GM12878 (cell line): ENCODE results near the gene DTD1. TPM values are rescaled to one million over a fixed set of nuclear protein-coding genes. Genes with fewer than 3 reads are reported as not detected.

ENCODE experiments used
- ATAC-seq: fragments of 200-7000 bp; cut with Tn5 transposase; 3 replicates; pipeline ENCODE4 v1.9.1; 2020; ENCODE audit warnings: mild to moderate bottlenecking, moderate library complexity
- BruUV-seq: library from RNA; stranded (reverse); fragments of 400-500 nt; replicated peaks from 2 replicates; lab custom pipeline; 2021; lab: Mats Ljungman, UMichigan
- CTCF ChIA-PET: fragments of 300-600 bp; sonication (Branson Sonifier 250); formaldehyde crosslinking; extraction: SDS; loops from one replicate; lab custom pipeline; 2021; ENCODE audit warnings: inconsistent platforms; lab: Yijun Ruan, JAX
- POLR2A ChIA-PET: fragments of 350-600 bp; formaldehyde crosslinking; extraction: SDS; loops from one replicate; lab custom pipeline; 2021; ENCODE audit warnings: inconsistent platforms; lab: Charles Lee
- RAD21 ChIA-PET: fragments of 300-600 bp; sonication (Branson Sonifier 250); formaldehyde crosslinking; loops from one replicate; lab custom pipeline; 2023; ENCODE audit warnings: antibody characterized with exemption; ENCODE audit not compliant: unreplicated experiment; lab: Charles Lee
- SMC1A ChIA-PET: fragments of 300-600 bp; sonication (Branson Sonifier 250); formaldehyde crosslinking; loops from one replicate; lab custom pipeline; 2023; ENCODE audit not compliant: unreplicated experiment, uncharacterized antibody; lab: Charles Lee
- DNase-seq: peaks from one replicate; pipeline ENCODE4 v3.0.0-alpha.2; 2011; ENCODE audit warnings: low read depth, low spot score
- FAIRE-seq: peaks from 3 replicates; lab custom pipeline; 2011; peaks lifted over from hg19 to GRCh38; lab: Jason Lieb, UNC
- H2AFZ ChIP-seq: 2 replicates; pipeline ENCODE4 v1.6.0; 2011; ENCODE audit warnings: low read depth, low read length, control low read depth; ENCODE audit not compliant: control insufficient read depth
- H3K27ac ChIP-seq: 2 replicates; pipeline ENCODE4 v1.5.1; 2011; ENCODE audit warnings: control low read depth; ENCODE audit not compliant: control insufficient read depth, insufficient read depth
- H3K27me3 ChIP-seq, 2 experiments: replicated peaks in 1 of 2; 2 replicates each; pipeline versions ENCODE4 v1.6.0 to v1.6.1; 2011; ENCODE audit warnings: low read length in 1 of 2; ENCODE audit not compliant: control insufficient read depth in 2 of 2, insufficient read depth in 2 of 2
- H3K36me3 ChIP-seq, 2 experiments: 2 replicates each; pipeline ENCODE4 v1.5.1; 2011; ENCODE audit warnings: low read length in 1 of 2; ENCODE audit not compliant: control insufficient read depth in 2 of 2, insufficient read depth in 2 of 2
- H3K4me1 ChIP-seq: 2 replicates; pipeline ENCODE4 v1.6.1; 2011; ENCODE audit warnings: mild to moderate bottlenecking, low read length, moderate library complexity, mixed read lengths; ENCODE audit not compliant: control insufficient read depth, insufficient read depth
- H3K4me2 ChIP-seq: 2 replicates; pipeline ENCODE4 v1.6.0; 2011; ENCODE audit warnings: control low read depth; ENCODE audit not compliant: control insufficient read depth, insufficient read depth
- H3K4me3 ChIP-seq: fragments of 200-600 bp; sonication (generic); 2 replicates; pipeline ENCODE4 v1.5.1; 2016
- H3K79me2 ChIP-seq: 2 replicates; pipeline ENCODE4 v1.6.0; 2011; ENCODE audit warnings: low read length; ENCODE audit not compliant: control insufficient read depth, insufficient read depth
- H3K9ac ChIP-seq: 2 replicates; pipeline ENCODE4 v1.8.0; 2011; ENCODE audit warnings: low read length, control low read depth, mixed read lengths; ENCODE audit not compliant: control insufficient read depth, insufficient read depth
- H3K9me3 ChIP-seq: replicated peaks from 3 replicates; pipeline ENCODE4 v1.5.1; 2011; ENCODE audit warnings: mild to moderate bottlenecking, low read length; ENCODE audit not compliant: control insufficient read depth, insufficient read depth
- H4K20me1 ChIP-seq: 2 replicates; pipeline ENCODE4 v1.6.0; 2011; ENCODE audit not compliant: control insufficient read depth, insufficient read depth
- CEBPZ ChIP-seq: fragments of 150-350 bp; IDR thresholded peaks from 2 replicates; pipeline ENCODE4 v1.6.1; 2016; ENCODE audit warnings: low read depth, low read length
- MEF2A ChIP-seq: IDR thresholded peaks from 2 replicates; pipeline ENCODE4 v1.6.1; 2011; ENCODE audit warnings: low read depth, mild to moderate bottlenecking, low read length, moderate library complexity; ENCODE audit not compliant: insufficient read depth
- MLLT1 ChIP-seq: fragments of 450-650 bp; IDR thresholded peaks from 2 replicates; pipeline ENCODE4 v1.6.1; 2016; ENCODE audit warnings: mild to moderate bottlenecking
- NKRF ChIP-seq: fragments of 450-650 bp; conservative IDR thresholded peaks from 2 replicates; pipeline ENCODE4 v1.6.1; 2017; ENCODE audit warnings: mild to moderate bottlenecking, moderate library complexity
- PBX3 ChIP-seq: IDR thresholded peaks from 2 replicates; pipeline ENCODE4 v1.6.1; 2011; ENCODE audit warnings: mild to moderate bottlenecking, low read depth, low read length, moderate library complexity; ENCODE audit not compliant: insufficient replicate concordance
- RELA ChIP-seq: fragments of 450-650 bp; IDR thresholded peaks from 2 replicates; pipeline ENCODE4 v1.8.0; 2014; ENCODE audit warnings: borderline replicate concordance; ENCODE audit not compliant: partially characterized antibody
- WGBS: methylation state at CpG from one replicate; pipeline ENCODE4 v1.1.6; 2016; ENCODE audit warnings: low lambda C conversion rate; ENCODE audit not compliant: insufficient replicate concordance, insufficient coverage; ENCODE audit errors: missing lambda C conversion rate; 5-methylcytosine and 5-hydroxymethylcytosine counted together
- in situ Hi-C: fragments of 300-500 bp; cut with MboI; formaldehyde crosslinking; loops from 9 replicates; pipeline ENCODE4 v1.14.3; 2018; ENCODE audit warnings: mixed read lengths
- intact Hi-C: fragments of 100-400 bp; cut with micrococcal nuclease; formaldehyde crosslinking; loops from one replicate; pipeline ENCODE4 v1.14.2; 2022; ENCODE audit not compliant: unreplicated experiment
- polyA plus RNA-seq, 11 experiments: library from polyadenylated mRNA; depleted of rRNA in 4 of 11; unstranded in 6 of 11; stranded (reverse) in 5 of 11; fragments of >200 nt; fragmentation: Nextera tagmentation in 4 of 11; fragmentation: Illumina TruSeq in 1 of 11; extraction: Ambion mirVana in 4 of 11; extraction: Trizol in 1 of 11; gene quantifications; 1 replicate in 1 of 11; 2 replicates in 10 of 11; pipeline versions ENCODE4 v1.2.1 to v1.2.3, GENCODE V29; 2011 to 2016; ENCODE audit warnings: inconsistent platforms in 2 of 11, missing spikeins in 2 of 11, low read depth in 1 of 11
- total RNA-seq, 4 experiments: library from RNA; depleted of rRNA in 3 of 4; stranded (reverse); fragments of >200 nt in 3 of 4; fragmentation: Illumina TruSeq in 1 of 4; extraction: Trizol in 1 of 4; gene quantifications; 2 replicates each; pipeline versions ENCODE4 v1.2.1 to v1.2.3, GENCODE V29; 2013 to 2021

The DTD1 gene
- total and polyA plus RNA-seq, 10 of the 15 experiments (the other 5 are each of a cell fraction or from before 2014, with no cell fraction given): 24.3 to 99.8 (median 63.3) TPM

GRCh38 chr20:18633411-18633810, 45.6 kb downstream of the DTD1 start:
- no peak for TF ChIP-seq CEBPZ
- no peak for TF ChIP-seq MEF2A
- no peak for TF ChIP-seq MLLT1
- TF ChIP-seq RELA: no peak
- no peak for TF ChIP-seq PBX3
- TF ChIP-seq NKRF: no peak
- Histone ChIP-seq H3K4me3 (no peak overlapping the region), H3K9ac (no peak overlapping the region), H3K36me3 (peaks cover 0 to 3% of the 10 kb centered on the region in 2 experiments; a peak in 1 of 4 replicates), H2AFZ (no peak overlapping the region), H3K79me2 (no peaks in the 10 kb centered on the region), H4K20me1 (no peaks in the 10 kb centered on the region), H3K9me3 (no peaks in the 10 kb centered on the region), H3K4me2 (no peak overlapping the region), H3K4me1 (no peaks in the 10 kb centered on the region), H3K27ac (no peak overlapping the region), H3K27me3 (no peaks in the 10 kb centered on the region)
- DNase-seq (no peak), FAIRE-seq (no peak), ATAC-seq (no peak)
- 96% methylated on average over 2 of the region's 2 CpGs for WGBS
- in situ Hi-C loops: loop anchor here (10.0 to 25.0 kb wide), 2 partner anchors 441 to 554 kb away; no protein-coding TSS in a partner anchor
- POLR2A ChIA-PET: interaction anchor here (0.6 kb wide), 1 partner anchor 117 kb away, joined by 3 read pairs; no protein-coding TSS in a partner anchor
- SMC1A ChIA-PET: interaction anchor here (0.9 to 3.0 kb wide), 12 partner anchors 9 to 1028 kb away, joined by 3 to 14 read pairs (median 4); no protein-coding TSS in a partner anchor
- RAD21 ChIA-PET: interaction anchor here (0.6 to 2.2 kb wide), 10 partner anchors 44 to 950 kb away, joined by 3 to 6 read pairs (median 3); no protein-coding TSS in a partner anchor
- no TSS peak for BruUV-seq
- intact Hi-C loops: loop anchor here (5.0 to 10.0 kb wide), 5 partner anchors 219 to 614 kb away; no protein-coding TSS in a partner anchor
- CTCF ChIA-PET: interaction anchor here (0.6 to 2.8 kb wide), 12 partner anchors 19 to 1028 kb away, joined by 3 to 15 read pairs (median 4); no protein-coding TSS in a partner anchor
